ENCODE results near the gene LUZP4. TPM values are rescaled to one million over a fixed set of nuclear protein-coding genes. Genes with fewer than 3 reads are reported as not detected.
"Not testable (repeated sequence)": the region's sequence is repeated elsewhere in the genome, so short reads cannot be mapped to it uniquely, and the experiment has no call there.

LUZP4 gene
- polyA plus RNA-seq, 1 of the 3 experiments (the other 2 are of a cell fraction): not detected

GRCh38 chrX:115345615-115346014, 56.1 kb downstream of the LUZP4 start:
- H3F3A ChIP-seq (replicated peaks; ENCODE audit: insufficient read depth): no peaks in the 10 kb centered on the region
- no peak overlapping the region for H3K4me2 ChIP-seq
- no peaks in the 10 kb centered on the region for H3K36me3 ChIP-seq (replicated peaks in 1 of 2; ENCODE audit: control insufficient read depth in 1 of 2, insufficient read depth in 2 of 2, low read length in 1 of 2)
- no peaks in the 10 kb centered on the region for H3K79me2 ChIP-seq (ENCODE audit: insufficient read depth)
- H4K20me1 ChIP-seq (ENCODE audit: insufficient read depth): no peaks in the 10 kb centered on the region
- no peaks in the 10 kb centered on the region for H3K27me3 ChIP-seq (ENCODE audit: insufficient read depth)
- no peaks in the 10 kb centered on the region for H3K9me2 ChIP-seq
- POLR2A ChIA-PET: no interaction called here
- peak overlapping the region; percentile 71 to 75 for H3K27ac ChIP-seq (ENCODE audit: low read depth in 2 of 2, low read length in 1 of 2)
- H3K4me1 ChIP-seq (ENCODE audit: control insufficient read depth in 1 of 2, insufficient read depth in 2 of 2, low read depth in 1 of 2, low read length in 1 of 2): peaks cover 0 to 10% of the 10 kb centered on the region in 2 experiments; a peak in 3 of 4 replicates
- TF ChIP-seq, protein P1, sequence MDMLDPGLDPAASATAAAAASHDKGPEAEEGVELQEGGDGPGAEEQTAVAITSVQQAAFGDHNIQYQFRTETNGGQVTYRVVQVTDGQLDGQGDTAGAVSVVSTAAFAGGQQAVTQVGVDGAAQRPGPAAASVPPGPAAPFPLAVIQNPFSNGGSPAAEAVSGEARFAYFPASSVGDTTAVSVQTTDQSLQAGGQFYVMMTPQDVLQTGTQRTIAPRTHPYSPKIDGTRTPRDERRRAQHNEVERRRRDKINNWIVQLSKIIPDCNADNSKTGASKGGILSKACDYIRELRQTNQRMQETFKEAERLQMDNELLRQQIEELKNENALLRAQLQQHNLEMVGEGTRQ (IDR thresholded peaks at IDR 0.05; ENCODE audit: borderline replicate concordance, low read depth, low read length): no peak
- TF ChIP-seq REST (IDR thresholded peaks at IDR 0.05; ENCODE audit: low read depth, low read length): no peak
- TF ChIP-seq YY1 (IDR thresholded peaks at IDR 0.05; ENCODE audit: low read depth): no peak
- no peak for TF ChIP-seq TAF1 (IDR thresholded peaks at IDR 0.05; ENCODE audit: borderline replicate concordance, low read depth, low read length)
- CTCF ChIA-PET: interaction anchor here (0.6 to 2.3 kb wide), 3 partner anchors 15 to 297 kb away, joined by 3 to 11 read pairs (median 3); no protein-coding TSS in a partner anchor
- 11% methylated on average over 3 of the region's 3 CpGs for WGBS (ENCODE audit: low lambda C conversion rate)
- H2AFZ ChIP-seq (ENCODE audit: low read depth): no peak overlapping the region
- no peaks in the 10 kb centered on the region for H3K9me3 ChIP-seq
- H3K9ac ChIP-seq: no peak overlapping the region
- DNase-seq: no peak
- no peak overlapping the region for H3K4me3 ChIP-seq (ENCODE audit: low read depth in 2 of 2, low read length in 1 of 2)

DNA sequence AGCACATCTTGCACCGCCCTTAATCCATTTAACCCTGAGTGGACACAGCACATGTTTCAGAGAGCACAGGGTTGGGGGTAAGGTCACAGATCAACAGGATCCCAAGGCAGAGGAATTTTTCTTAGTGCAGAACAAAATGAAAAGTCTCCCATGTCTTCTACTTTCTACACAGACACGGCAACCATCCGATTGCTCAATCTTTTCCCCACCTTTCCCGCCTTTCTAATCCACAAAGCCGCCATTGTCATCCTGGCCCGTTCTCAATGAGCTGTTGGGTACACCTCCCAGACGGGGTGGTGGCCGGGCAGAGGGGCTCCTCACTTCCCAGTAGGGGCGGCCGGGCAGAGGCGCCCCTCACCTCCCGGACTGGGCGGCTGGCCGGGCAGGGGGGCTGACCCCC, 57.2 kb downstream of the LUZP4 start:
- CTCF ChIA-PET; DNase-seq; H3F3A ChIP-seq (replicated peaks; ENCODE audit: insufficient read depth); H3K79me2 ChIP-seq (ENCODE audit: insufficient read depth); H3K27ac ChIP-seq (ENCODE audit: low read depth in 2 of 2, low read length in 1 of 2); H3K9me2 ChIP-seq; H3K36me3 ChIP-seq (replicated peaks in 1 of 2; ENCODE audit: control insufficient read depth in 1 of 2, insufficient read depth in 2 of 2, low read length in 1 of 2); H3K9ac ChIP-seq; H4K20me1 ChIP-seq (ENCODE audit: insufficient read depth); H3K4me2 ChIP-seq; H3K27me3 ChIP-seq (ENCODE audit: insufficient read depth); POLR2A ChIA-PET; H2AFZ ChIP-seq (ENCODE audit: low read depth); H3K9me3 ChIP-seq; H3K4me3 ChIP-seq (ENCODE audit: low read depth in 2 of 2, low read length in 1 of 2): not testable (repeated sequence)
- peaks cover 0 to 14% of the 10 kb centered on the region in 2 experiments; a peak in 3 of 4 replicates for H3K4me1 ChIP-seq (ENCODE audit: control insufficient read depth in 1 of 2, insufficient read depth in 2 of 2, low read depth in 1 of 2, low read length in 1 of 2)
- WGBS (ENCODE audit: low lambda C conversion rate): 45% methylated on average over 5 of the region's 14 CpGs

All from SK-N-SH (cell line).